Choroid plexus epithelial cell (primary cell): Measurements from ENCODE around the gene RAD51B.

Experiments
- DNase-seq: peaks from one replicate; pipeline ENCODE4 v3.0.0-alpha.2; 2010; ENCODE audit warnings: low read depth
- H3K4me3 ChIP-seq: 2 replicates; pipeline ENCODE4 v1.5.1; 2011; ENCODE audit warnings: low read depth, mild to moderate bottlenecking, control low read depth, low read length, moderate library complexity
- TF ChIP-seq, protein P1 (sequence below): conservative IDR thresholded peaks from 2 replicates; pipeline ENCODE4 v1.5.1; 2011; ENCODE audit warnings: low read depth, mild to moderate bottlenecking, control low read depth, inconsistent platforms, low read length, moderate library complexity

Gene RAD51B

DNA sequence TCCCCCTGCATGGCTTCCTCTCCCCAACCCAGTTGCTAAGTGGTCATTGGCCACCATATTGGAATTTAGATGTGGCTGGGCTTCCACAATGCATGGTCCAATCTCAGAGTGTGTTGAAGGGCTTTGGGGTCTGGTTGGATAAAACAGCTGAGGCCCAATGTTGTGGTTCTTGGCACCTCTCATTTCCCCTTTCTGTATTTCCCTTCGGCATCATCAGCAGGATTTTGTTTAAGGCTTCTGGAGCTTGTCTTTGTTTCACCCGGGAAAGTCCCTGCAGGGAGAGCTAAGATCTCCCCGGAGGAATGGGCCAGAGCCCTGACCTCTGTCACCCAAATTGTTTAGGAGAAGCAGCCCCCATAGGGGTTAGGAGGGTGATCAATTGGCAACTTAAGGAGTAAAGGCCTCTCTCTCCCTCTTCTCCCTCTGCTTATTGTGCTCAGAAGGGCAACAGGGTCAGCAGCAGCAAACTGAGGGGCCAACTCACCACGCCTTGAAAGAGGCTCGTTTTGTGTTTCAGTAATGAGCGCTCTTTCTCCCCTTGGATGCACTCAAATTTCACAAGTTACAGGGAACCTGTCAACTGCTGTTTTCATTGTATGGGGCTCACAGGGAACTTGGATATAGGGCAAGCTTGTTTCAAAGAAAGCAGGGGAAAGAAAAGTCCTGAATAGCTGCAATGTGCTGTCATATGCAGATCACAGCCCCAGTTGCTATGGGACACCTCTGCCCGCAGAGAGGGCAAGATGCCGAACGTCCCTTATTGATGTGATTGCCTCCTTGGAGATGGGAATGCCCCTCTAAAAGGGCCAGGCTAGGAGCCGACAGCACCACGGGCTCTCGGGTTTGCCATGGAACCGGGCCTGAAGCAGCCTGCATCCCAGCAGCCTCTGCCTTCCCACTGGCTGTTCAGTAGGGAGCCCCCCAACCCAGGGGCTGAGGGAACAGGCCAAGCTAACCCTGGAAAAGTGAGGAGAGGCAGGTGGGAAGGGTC is 749.6 kb downstream of the RAD51B start:
- no peak for DNase-seq
- TF ChIP-seq, protein P1, sequence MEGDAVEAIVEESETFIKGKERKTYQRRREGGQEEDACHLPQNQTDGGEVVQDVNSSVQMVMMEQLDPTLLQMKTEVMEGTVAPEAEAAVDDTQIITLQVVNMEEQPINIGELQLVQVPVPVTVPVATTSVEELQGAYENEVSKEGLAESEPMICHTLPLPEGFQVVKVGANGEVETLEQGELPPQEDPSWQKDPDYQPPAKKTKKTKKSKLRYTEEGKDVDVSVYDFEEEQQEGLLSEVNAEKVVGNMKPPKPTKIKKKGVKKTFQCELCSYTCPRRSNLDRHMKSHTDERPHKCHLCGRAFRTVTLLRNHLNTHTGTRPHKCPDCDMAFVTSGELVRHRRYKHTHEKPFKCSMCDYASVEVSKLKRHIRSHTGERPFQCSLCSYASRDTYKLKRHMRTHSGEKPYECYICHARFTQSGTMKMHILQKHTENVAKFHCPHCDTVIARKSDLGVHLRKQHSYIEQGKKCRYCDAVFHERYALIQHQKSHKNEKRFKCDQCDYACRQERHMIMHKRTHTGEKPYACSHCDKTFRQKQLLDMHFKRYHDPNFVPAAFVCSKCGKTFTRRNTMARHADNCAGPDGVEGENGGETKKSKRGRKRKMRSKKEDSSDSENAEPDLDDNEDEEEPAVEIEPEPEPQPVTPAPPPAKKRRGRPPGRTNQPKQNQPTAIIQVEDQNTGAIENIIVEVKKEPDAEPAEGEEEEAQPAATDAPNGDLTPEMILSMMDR, result no peak
- H3K4me3 ChIP-seq, result no peak overlapping the region

DNA sequence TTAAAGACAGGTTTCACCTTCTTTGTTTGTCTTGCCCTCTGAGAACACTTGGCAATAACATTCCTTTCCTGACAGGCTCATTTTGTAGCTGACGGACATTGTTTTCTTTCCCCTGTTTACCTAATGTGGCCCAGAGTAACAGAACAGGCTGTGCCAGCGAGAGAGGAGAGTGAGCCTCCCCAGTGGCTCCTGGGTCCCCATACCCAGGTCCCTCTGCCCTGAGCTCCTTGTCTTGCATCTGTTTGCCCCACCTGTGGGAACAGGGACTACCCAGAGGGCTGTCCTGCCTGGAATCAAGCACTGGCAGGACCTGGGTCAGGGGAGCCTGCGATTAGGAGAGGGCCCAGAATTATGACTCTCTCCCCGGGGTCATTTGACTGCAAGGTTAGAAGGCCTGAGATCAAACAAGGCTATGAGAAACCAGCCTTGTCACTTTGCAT is 750.4 kb downstream of the RAD51B start:
- H3K4me3 ChIP-seq, result no peak overlapping the region
- TF ChIP-seq, protein P1, result no peak
- DNase-seq, result no peak

DNA sequence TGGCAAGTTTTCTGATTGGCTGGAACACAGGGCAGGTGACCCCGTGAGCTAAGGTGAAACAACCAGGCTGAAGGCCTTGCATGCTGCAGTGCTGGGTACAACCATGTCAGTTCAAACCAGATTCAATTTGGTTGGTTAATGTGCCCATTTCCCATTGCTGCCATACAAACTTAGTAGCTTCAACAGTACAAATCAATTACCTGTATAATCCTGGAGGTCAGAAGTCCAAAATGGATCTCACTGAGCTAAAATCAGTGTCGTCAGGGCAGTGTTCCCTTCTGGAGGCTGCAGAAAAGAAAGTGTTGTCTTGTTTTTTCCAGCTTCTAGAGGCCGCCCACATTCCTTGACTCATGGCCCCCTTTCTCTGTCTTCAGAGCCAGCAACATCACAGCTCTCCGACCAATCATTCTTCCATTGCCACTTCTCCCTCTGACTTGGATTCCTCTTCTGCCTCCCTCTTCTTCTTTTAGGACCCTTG is 751.6 kb downstream of the RAD51B start:
- no peak for DNase-seq
- H3K4me3 ChIP-seq, result no peak overlapping the region
- TF ChIP-seq, protein P1, result no peak

DNA sequence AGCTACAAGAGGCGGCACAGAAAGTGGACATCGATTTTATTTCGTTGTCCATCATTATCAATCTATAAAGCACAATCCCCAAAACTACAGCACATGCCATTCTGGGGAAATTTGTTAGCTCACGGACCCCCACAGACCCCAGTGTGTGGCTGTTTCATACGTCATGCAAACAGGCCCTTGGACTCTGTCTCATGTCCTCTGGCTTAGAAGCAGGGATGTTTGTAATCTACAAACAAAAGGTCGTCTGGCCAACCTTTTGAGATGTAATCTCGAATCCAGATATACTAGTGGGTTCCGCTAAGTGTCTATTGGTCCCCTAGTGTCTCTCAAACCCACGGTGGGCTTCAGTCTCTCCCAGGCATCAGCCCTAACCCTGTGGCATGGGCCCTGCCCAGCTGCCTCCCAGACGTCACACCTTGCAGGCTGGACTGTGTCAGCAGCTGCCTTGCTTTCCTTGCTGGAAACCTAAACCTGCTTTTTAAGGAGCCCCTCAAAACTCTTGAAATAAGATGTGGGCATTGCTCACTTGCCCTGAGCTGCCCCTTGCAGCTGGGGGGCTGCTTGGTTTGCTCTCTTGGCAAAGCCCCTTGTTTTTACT is 752.4 kb downstream of the RAD51B start:
- no peak for DNase-seq
- TF ChIP-seq, protein P1, result no peak
- H3K4me3 ChIP-seq, result no peak overlapping the region

DNA sequence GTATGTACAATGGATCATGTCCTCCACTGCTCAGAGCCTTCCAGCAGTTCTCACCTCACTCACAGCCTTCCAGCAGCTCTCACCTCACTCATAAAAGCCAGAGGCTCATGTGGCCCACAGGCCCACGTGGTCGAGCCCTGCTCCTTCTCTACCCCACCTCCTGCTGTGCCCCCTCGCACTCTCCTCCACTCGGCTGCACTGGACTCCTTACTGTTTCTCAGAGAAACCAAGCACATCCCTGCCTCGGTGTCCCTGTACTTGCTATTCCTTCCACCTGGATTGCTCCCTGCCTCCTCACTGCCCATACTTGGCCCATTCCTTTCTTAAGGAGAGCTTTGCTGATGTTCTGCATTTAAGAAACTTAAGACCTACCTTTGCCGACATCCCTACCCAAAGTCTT is 753.5 kb downstream of the RAD51B start:
- no peak overlapping the region for H3K4me3 ChIP-seq
- TF ChIP-seq, protein P1, result no peak
- no peak for DNase-seq

DNA sequence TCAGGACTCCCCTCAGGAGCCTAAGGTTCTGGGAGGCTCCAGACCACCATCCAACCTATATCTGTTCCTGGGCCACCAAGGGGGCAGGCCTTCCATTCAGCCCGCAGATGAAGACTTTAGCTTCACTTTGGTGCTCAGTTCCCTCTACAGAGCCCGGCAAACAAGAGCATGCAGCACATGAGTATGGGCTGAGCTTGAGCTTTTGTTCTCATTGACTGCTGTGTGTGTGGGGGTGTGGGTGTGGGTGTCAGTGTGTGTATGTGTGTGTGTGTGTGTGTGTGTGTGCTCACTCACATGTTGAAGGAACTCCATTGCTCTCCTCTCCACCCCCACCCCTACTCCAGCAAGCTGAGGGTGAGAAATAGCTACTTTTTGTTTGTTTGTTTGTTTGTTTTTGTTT is 754.1 kb downstream of the RAD51B start:
- TF ChIP-seq, protein P1, result no peak
- DNase-seq, result no peak
- no peak overlapping the region for H3K4me3 ChIP-seq
